DND-41 (cell line): ENCODE results near the gene NFIA.

Experiments
- CTCF ChIP-seq: IDR thresholded peaks from 2 replicates; pipeline ENCODE4 v1.5.1; 2012; ENCODE audit warnings: borderline replicate concordance, low read length, moderate library complexity, mild to moderate bottlenecking; ENCODE audit not compliant: poor library complexity, severe bottlenecking; ENCODE audit errors: extremely low read depth
- EZH2 ChIP-seq: IDR thresholded peaks from 3 replicates; pipeline ENCODE4 v1.6.1; 2012; ENCODE audit warnings: borderline replicate concordance, low read depth, mild to moderate bottlenecking, moderate library complexity, low read length, inconsistent platforms; ENCODE audit not compliant: severe bottlenecking

GRCh38 chr1:61081144-61081685, 1.1 kb upstream of the NFIA start:
- TF ChIP-seq CTCF (no peak), EZH2 (no peak)
